ENCODE measurements around the gene MEIG1.
"Not testable (repeated sequence)": the region's sequence is repeated elsewhere in the genome, so short reads cannot be mapped to it uniquely, and the experiment has no call there.

MEIG1 gene

DNA sequence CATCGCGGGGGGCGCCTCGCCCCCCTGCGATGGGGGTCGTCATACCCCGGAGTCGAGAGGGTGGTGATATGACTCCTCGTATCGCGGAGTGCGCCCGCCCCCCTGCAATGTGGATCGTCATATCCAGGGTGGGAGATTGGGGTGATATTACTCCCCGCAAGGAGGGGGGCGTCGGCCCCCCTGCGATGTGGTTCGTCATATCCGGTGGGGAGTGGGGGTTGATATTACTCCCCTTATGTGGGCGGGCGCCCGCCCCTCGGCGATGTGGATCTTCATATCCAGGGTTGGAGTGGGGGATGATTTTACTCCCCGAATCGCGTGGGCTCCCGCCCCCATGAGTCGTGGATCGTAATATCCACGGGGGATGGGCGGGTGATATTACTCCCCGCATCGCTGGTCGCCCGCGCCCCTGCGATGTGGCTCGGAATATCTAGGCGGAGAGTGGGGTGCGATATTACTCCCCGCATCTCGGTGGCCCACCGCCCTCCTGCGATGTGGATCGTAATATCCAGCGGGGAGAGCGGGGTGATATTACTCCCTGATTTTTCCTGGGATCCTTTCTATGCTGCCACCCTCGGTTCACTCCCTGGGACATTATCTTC, 36.9 kb downstream of the MEIG1 start:
- no peak overlapping the region for H3K4me3 ChIP-seq (ENCODE audit: low read depth, low read length)
- TF ChIP-seq, protein P1, sequence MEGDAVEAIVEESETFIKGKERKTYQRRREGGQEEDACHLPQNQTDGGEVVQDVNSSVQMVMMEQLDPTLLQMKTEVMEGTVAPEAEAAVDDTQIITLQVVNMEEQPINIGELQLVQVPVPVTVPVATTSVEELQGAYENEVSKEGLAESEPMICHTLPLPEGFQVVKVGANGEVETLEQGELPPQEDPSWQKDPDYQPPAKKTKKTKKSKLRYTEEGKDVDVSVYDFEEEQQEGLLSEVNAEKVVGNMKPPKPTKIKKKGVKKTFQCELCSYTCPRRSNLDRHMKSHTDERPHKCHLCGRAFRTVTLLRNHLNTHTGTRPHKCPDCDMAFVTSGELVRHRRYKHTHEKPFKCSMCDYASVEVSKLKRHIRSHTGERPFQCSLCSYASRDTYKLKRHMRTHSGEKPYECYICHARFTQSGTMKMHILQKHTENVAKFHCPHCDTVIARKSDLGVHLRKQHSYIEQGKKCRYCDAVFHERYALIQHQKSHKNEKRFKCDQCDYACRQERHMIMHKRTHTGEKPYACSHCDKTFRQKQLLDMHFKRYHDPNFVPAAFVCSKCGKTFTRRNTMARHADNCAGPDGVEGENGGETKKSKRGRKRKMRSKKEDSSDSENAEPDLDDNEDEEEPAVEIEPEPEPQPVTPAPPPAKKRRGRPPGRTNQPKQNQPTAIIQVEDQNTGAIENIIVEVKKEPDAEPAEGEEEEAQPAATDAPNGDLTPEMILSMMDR (IDR thresholded peaks at IDR 0.05; ENCODE audit: low read depth, low read length), result no peak

DNA sequence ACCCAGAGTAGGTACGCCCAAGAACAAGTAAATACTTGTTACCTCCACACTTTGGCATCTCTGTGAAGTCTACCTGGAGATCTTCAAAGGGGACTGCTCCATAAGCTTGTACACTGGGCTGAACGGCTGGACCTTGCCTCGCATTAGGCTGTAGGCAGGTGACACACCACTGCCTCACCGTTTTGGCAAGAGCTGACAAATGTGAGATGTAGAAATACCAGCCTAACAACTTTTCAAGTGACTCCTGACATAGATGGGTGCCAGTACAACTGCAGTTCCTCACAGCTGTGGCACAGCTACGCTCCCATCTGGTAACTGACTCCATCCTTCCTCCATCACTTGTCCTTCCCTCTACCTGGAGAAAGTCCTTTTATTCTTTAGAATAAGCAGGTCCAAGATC, 54.3 kb downstream of the MEIG1 start:
- not testable (repeated sequence) for H3K4me3 ChIP-seq (ENCODE audit: low read depth, low read length)

DNA sequence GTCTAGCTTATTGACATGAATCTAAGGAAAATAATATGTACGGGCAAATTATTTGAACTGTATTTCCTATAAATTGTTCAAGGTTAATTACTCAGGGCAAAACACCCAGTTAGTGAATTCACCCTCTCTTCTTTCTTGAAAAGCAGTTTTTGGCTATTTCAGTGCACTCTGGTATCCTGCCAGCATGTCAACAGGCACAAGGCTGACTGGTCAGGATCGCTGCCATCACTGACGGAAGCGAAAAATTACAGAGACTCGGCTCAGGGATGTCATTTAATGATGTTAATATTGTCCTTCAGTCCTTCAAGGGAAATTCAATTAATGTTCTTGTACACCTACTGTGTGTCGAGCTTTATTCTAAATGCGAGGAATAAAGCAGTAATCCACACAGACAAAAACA, 56.3 kb downstream of the MEIG1 start:
- H3K4me3 ChIP-seq (ENCODE audit: low read depth, low read length), result no peak overlapping the region
- TF ChIP-seq, protein P1 (IDR thresholded peaks at IDR 0.05; ENCODE audit: low read depth, low read length), result no peak

DNA sequence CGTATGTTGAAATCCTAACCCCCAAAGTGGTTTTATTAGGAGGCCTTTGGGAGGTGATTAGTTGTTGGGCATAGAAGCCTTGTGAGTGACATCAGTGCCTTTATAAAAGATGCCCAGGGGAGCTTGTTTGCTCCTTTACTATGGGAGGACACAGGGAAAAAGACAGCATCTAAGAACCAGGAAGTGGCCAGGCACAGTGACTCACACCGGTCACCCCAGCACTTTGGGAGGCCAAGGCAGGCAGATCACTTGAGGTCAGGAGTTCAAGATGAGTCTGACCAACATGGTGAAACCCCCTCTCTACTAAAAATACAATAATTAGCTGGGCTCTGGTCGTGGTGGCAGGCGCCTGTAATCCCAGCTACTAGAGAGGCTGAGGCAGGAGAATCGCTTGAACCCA, 61.8 kb downstream of the MEIG1 start:
- H3K4me3 ChIP-seq (ENCODE audit: low read depth, low read length), result not testable (repeated sequence)
